Gastroesophageal sphincter (tissue), 4 donors: ENCODE data around the gene STX1B. TPM values are rescaled to one million over a fixed set of nuclear protein-coding genes. Genes with fewer than 3 reads are reported as not detected.

Experiments
- ATAC-seq: fragments of 150-250 bp; one replicate; pipeline ENCODE4 v1.9.1; 2016; ENCODE audit warnings: mild to moderate bottlenecking, moderate library complexity
- H3K27ac ChIP-seq, 4 donors: fragments of 200-600 bp; sonication (generic) in 3 of 4; 1 replicate in 3 of 4; 2 replicates in 1 of 4; pipeline ENCODE4 v1.5.1; 2016 to 2019
- H3K27me3 ChIP-seq: fragments of 200-600 bp; sonication (generic); one replicate; pipeline ENCODE4 v1.5.1; 2019
- H3K36me3 ChIP-seq, 2 donors: fragments of 200-600 bp; sonication (generic); one replicate each; pipeline ENCODE4 v1.5.1; 2019; ENCODE audit warnings: control low read depth in 1 of 2
- H3K4me1 ChIP-seq, 3 donors: fragments of 200-600 bp; sonication (generic); 1 replicate in 2 of 3; 2 replicates in 1 of 3; pipeline ENCODE4 v1.5.1; 2016 to 2019; ENCODE audit warnings: control low read depth in 2 of 3
- H3K4me3 ChIP-seq, 2 donors: fragments of 200-600 bp; sonication (generic); one replicate each; pipeline ENCODE4 v1.5.1; 2019; ENCODE audit warnings: mild to moderate bottlenecking in 1 of 2, moderate library complexity in 1 of 2
- H3K9me3 ChIP-seq, 3 donors: fragments of 200-600 bp; sonication (generic); one replicate each; pipeline ENCODE4 v1.5.1; 2017 to 2019; ENCODE audit warnings: control low read depth in 2 of 3
- CTCF ChIP-seq, 4 experiments: fragments of 200-600 bp in 2 of 4; fragments of 450-650 bp in 2 of 4; sonication (generic) in 1 of 4; IDR thresholded peaks; one replicate each; pipeline ENCODE4 v1.5.1; 2017 to 2019; ENCODE audit warnings: antibody characterized with exemption in 4 of 4, mild to moderate bottlenecking in 2 of 4, moderate library complexity in 2 of 4
- EP300 ChIP-seq: sonication (generic); formaldehyde crosslinking; IDR thresholded peaks from one replicate; pipeline ENCODE4 v1.6.1; 2017; ENCODE audit warnings: antibody characterized with exemption, mild to moderate bottlenecking
- POLR2A ChIP-seq, 2 donors: fragments of 450-650 bp; IDR thresholded peaks; one replicate each; pipeline ENCODE4 v1.6.1; 2017; ENCODE audit warnings: antibody characterized with exemption in 2 of 2, mild to moderate bottlenecking in 2 of 2, moderate library complexity in 1 of 2
- POLR2AphosphoS5 ChIP-seq: sonication (generic); formaldehyde crosslinking; IDR thresholded peaks from one replicate; pipeline ENCODE4 v1.6.1; 2017; ENCODE audit warnings: antibody characterized with exemption
- WGBS, 2 donors: methylation state at CpG; one replicate each; pipeline ENCODE4 v1.1.5; 2018; ENCODE audit warnings: low coverage in 1 of 2; 5-methylcytosine and 5-hydroxymethylcytosine counted together
- total RNA-seq, 4 donors: library from RNA; depleted of rRNA; stranded (reverse); fragments of >200 nt; gene quantifications; one replicate each; pipeline ENCODE4 v1.1.0, GENCODE V29; 2016

STX1B gene
- total RNA-seq, 4 donors from 2014 or later, result 0.54 to 3.3 (median 1.9) TPM; not detected in 1

- no peak for ATAC-seq
- H3K27ac ChIP-seq, result peak overlapping the region in 3 of 4 donors; percentile 51 to 95 (median 94)
Measured at GRCh38 chr16:30953111-30953510, 57.3 kb downstream of the STX1B start.

GRCh38 chr16:30951750-30952149, 58.7 kb downstream of the STX1B start:
- ATAC-seq, result peak; percentile 13

More at GRCh38 chr16:30953111-30953510, 57.3 kb downstream of the STX1B start:
- H3K4me1 ChIP-seq, result peaks cover 0 to 76% (median 38%) of the 10 kb centered on the region in 3 donors
- H3K4me3 ChIP-seq, result no peak overlapping the region
- WGBS, 2 donors, result 74 to 78% methylated on average over 3 to 4 of the region's 9 CpGs
- H3K9me3 ChIP-seq, result no peaks in the 10 kb centered on the region
- H3K27me3 ChIP-seq, result no peaks in the 10 kb centered on the region
- peaks cover 0 to 3% of the 10 kb centered on the region in 2 donors for H3K36me3 ChIP-seq
- TF ChIP-seq CTCF (IDR thresholded peaks at IDR 0.05), result no peak
- no peak for TF ChIP-seq POLR2AphosphoS5
- TF ChIP-seq EP300, result no peak
- no peak for TF ChIP-seq POLR2A (IDR thresholded peaks at IDR 0.05)

GRCh38 chr16:30951193-30951592, 59.2 kb downstream of the STX1B start:
- WGBS, 2 donors, result no CpG with 5 or more reads among the region's 1 CpG
- Histone ChIP-seq H3K27me3 (no peaks in the 10 kb centered on the region), H3K4me1 (peaks cover 0 to 72% (median 33%) of the 10 kb centered on the region in 3 donors)

More at GRCh38 chr16:30951750-30952149, 58.7 kb downstream of the STX1B start:
- H3K36me3 ChIP-seq, result peaks cover 0 to 8% of the 10 kb centered on the region in 2 donors
- H3K4me3 ChIP-seq, result no peak overlapping the region
- WGBS, 2 donors, result 10 to 18% methylated on average over 2 to 3 of the region's 3 CpGs
- H3K4me1 ChIP-seq, result peaks cover 0 to 78% (median 36%) of the 10 kb centered on the region in 3 donors
- no peak for TF ChIP-seq POLR2A (IDR thresholded peaks at IDR 0.05)
- no peak for TF ChIP-seq CTCF (IDR thresholded peaks at IDR 0.05)
- peak; percentile 49 for TF ChIP-seq POLR2AphosphoS5
- no peak for TF ChIP-seq EP300
- no peaks in the 10 kb centered on the region for H3K27me3 ChIP-seq
- no peaks in the 10 kb centered on the region for H3K9me3 ChIP-seq
- H3K27ac ChIP-seq, result peak overlapping the region; percentile 12 to 95 (median 92)

GRCh38 chr16:30950516-30951065, 59.8 kb downstream of the STX1B start:
- H3K36me3 ChIP-seq, result peaks cover 0 to 11% of the 10 kb centered on the region in 2 donors
- no CpG with 5 or more reads among the region's 8 CpGs for WGBS, 2 donors
- TF ChIP-seq CTCF (IDR thresholded peaks at IDR 0.05) (no peak), EP300 (no peak), POLR2A (IDR thresholded peaks at IDR 0.05) (no peak), POLR2AphosphoS5 (no peak)
- no peaks in the 10 kb centered on the region for H3K9me3 ChIP-seq
- H3K27me3 ChIP-seq, result no peaks in the 10 kb centered on the region
- peak overlapping the region in 1 of 2 donors; percentile 98 for H3K4me3 ChIP-seq
- peak overlapping the region; percentile 8 to 95 (median 92) for H3K27ac ChIP-seq
- H3K4me1 ChIP-seq, result peaks cover 0 to 71% (median 33%) of the 10 kb centered on the region in 3 donors
- ATAC-seq, result no peak

More at GRCh38 chr16:30951193-30951592, 59.2 kb downstream of the STX1B start:
- ATAC-seq, result no peak
- Histone ChIP-seq H3K27ac (peak overlapping the region in 3 of 4 donors; percentile 90 to 95 (median 94)), H3K36me3 (peaks cover 0 to 11% of the 10 kb centered on the region in 2 donors), H3K4me3 (no peak overlapping the region), H3K9me3 (no peaks in the 10 kb centered on the region)
- TF ChIP-seq POLR2A (IDR thresholded peaks at IDR 0.05), result no peak
- no peak for TF ChIP-seq POLR2AphosphoS5
- TF ChIP-seq EP300, result no peak
- no peak for TF ChIP-seq CTCF (IDR thresholded peaks at IDR 0.05)
